Ammon's horn (tissue), 1 donor: ENCODE data around the gene ANKRD40.

Experiments
- DNase-seq: peaks from one replicate; pipeline ENCODE4 v3.0.0-alpha.2; 2016; ENCODE audit warnings: low spot score

ANKRD40 gene

DNA sequence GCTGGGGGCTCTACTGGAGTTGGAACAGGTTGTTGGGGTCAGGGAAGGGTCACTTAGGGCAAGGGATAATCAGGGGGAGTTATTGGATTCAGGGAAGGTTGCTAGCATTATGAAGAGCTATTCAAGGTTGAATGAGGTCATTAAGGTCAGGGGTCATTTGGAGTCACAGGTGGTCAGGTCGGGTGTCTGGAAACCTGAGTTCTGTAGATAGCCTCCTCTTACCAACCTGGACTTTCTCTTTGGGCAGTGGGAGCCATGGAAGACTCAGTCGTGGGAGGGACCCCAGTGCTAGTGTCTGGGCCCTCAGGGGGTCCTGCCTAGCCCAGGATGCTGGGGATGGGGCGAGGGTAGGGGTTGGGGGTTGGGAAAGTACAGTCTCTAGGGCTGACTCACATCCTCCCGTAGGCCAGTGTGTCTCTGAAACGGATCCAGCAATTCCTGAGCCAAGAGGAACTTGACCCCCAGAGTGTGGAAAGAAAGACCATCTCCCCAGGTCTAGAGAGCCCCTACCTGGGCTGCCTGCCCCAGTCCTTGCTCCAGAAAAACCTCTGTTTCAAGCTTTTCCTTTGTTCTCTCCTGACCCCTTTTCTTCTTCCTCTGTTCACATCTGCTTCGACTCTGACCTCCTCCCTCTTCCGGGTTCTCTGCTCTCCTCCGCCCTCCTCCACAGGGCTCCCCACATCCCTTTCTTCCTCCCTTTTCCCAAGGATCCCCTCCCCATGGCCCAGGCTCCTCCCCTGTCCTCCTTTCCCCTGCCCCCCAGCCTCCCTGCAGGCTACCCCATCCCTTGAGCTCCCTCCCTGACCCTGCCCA lies 39.5 kb downstream of the ANKRD40 start:
- DNase-seq: no peak

DNA sequence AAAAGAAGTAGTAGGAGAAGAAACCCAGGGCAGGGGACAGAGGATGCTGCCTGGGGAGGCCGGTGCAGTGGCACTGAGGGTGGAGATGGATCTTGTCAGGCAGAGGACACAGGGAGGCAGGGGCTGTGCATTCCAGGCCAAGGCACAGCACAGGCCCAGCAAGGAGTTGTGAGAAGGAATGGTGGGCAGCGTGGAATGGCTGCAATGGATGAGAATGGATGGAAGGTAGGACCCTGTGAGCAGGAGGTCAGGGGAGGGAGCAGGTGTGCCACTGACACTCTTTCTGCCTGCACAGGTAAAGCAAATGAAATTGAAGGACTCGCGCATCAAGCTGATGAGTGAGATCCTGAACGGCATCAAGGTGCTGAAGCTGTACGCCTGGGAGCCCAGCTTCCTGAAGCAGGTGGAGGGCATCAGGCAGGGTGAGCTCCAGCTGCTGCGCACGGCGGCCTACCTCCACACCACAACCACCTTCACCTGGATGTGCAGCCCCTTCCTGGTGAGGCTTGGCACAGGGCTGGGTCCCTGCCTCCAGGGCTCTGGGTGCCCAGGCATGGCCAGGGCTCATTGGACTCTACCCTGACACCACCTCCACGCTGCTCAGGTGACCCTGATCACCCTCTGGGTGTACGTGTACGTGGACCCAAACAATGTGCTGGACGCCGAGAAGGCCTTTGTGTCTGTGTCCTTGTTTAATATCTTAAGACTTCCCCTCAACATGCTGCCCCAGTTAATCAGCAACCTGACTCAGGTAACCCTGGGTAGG lies 40.3 kb downstream of the ANKRD40 start:
- DNase-seq: no peak

DNA sequence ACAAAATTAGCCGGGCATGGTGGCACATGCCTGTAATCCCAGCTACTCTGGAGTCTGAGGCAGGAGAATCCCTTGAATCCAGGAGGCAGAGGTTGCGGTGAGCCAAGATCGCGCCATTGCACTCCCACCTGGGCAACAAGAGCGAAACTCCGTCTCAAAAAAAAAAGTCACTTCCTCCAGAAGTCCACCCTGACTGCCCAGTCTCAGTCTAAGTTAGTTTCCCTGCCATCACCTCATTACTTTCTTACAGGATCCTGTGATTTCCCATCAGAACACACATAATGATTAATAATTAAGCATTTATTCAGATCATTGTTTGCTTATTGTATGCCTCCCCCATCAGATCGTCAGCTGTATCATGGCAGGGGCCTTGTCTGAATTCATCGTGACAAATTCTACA lies 41.4 kb downstream of the ANKRD40 start:
- no peak for DNase-seq

DNA sequence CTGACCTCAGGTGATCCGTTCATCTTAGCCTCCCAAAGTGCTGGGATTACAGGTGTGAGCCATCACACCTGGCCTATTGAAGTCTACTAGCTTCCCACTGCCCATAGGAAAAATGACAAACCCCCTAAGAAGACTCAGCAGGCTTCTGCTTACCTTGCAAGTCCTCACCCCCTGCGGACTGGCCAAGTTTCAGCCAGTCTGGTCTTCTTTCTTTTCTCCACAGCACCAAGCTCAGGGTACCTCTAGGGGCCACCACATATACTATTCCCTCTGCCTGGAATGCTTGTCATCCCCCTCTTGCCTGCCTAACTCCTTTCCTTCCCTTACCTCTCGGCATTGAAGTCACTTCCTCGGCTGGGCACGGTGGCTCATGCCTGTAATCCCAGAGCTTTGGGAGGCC lies 41.9 kb downstream of the ANKRD40 start:
- DNase-seq: no peak

DNA sequence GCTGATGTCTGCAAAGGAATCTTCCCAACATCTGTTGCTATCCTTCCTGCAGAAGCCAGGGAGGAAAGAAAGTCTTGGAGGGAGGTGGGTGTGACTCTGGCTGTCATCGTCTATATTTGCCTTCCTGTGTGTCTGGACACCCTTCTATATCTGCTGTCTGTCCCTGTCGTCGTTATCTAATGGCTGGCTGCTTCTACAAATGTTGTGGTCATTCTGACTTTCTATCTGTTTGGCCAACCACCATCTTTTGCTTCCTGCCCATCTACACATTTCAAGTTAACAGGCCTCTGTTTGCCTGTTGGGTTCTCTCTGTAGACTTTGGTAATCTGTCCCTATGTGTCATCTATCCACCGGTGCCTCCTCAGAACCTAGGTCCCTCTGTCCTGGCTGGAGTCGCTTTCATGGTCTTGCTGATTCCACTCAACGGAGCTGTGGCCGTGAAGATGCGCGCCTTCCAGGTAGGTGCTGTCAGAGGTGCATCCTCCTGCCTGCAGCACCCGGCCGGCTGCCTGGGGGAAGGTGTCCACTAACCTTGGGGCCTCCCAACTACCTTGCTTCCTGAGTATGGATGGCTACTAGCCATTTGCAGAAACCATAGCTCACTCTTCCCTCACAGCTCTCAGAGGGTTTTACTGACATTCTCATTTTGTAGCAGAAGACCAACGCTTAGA lies 42.8 kb downstream of the ANKRD40 start:
- DNase-seq: no peak

DNA sequence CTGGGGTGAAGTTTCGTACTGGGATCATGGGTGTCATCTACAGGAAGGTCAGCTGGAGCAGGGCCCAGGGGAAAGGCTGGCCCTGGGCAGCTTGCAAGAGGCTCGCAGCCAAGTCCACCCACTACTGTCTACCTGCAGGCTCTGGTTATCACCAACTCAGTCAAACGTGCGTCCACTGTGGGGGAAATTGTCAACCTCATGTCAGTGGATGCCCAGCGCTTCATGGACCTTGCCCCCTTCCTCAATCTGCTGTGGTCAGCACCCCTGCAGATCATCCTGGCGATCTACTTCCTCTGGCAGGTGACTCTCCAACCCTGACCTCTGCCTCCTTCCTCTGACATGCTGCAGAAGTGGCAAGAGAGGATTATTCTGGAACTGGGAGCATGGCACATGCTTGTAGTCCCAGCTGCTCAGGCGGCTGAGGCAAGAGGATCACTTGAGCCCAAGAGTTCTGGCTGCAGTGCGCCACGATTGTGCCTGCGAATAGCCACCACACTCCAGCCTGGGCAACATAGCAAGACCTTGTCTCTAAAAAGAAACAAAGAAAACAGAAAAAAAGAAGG lies 43.8 kb downstream of the ANKRD40 start:
- no peak for DNase-seq

DNA sequence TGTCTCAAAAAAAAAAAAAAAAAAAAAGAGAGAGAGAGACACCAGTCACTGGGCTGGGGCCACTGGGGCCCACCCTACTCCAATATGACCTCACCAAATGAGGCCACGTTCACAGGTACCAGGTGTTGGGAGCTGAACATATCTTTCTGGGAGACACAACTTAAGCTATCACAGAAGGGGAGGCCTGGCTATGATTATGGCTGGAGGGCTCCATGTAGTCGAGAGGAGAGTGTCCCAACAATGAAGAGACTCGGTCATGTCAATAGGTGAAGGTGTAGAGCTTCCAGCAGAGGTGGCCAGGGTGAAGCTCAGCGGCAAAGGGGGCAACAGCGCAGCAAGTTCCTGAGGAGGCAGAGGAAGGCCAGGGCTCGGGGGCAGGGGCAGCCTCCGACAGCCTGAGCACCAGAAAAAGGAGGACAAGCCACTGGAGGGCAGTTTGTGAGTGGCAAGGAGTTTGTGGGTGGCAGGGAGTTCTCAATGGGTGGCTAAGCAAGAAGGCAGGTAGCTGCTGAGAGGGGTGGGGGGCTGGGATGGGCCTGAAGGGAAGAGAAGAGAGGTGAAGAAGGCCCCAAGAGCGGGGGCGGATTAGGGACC lies 45.0 kb downstream of the ANKRD40 start:
- no peak for DNase-seq

DNA sequence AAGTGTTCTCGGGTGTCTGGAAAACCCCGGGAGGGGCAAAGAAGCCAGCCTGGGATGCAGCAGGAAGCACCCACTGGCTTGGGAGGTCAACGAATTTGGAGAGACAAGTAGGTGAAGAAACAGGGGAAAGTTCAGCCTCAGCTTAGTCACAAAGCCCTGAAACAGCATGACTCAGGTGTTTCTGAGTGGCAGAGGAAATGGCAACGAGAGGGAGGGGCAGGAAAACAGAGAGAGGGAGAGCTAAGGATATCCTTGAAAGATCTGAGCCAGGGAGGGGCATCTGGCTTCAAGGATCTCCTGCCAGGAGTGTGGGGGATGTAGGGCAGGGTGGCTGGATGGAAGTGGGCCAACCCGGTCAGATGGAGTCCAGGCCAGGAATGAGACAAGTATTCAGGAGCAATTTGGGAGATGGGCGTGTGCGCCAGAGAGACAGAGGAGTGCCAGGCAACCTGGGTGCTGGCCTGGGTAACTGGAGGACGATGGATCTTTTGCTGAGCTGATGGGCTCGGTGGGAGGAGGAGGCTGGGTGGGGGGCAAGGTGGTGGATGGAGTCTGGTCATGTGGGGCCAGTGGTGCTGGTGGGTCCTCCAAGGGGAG lies 45.8 kb downstream of the ANKRD40 start:
- no peak for DNase-seq

DNA sequence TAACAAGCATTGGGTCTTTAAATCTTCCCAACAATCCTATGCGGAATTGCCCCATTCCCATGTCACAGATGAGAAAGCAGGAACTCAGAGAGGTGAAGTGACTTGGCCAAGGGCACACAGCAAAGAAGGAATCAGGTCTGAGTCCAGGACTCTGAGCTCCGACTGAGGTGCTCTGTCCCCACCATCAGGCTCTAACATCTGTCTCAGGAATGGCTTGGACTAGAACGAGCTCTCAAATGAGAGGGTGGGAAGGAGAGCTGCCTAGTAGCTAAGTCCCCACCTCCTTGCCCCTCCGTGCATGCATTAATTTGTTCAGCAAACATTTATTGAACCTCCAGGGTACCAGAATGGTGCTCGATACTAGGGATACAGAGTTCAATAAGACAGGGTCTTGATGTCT lies 46.4 kb downstream of the ANKRD40 start:
- DNase-seq: no peak

DNA sequence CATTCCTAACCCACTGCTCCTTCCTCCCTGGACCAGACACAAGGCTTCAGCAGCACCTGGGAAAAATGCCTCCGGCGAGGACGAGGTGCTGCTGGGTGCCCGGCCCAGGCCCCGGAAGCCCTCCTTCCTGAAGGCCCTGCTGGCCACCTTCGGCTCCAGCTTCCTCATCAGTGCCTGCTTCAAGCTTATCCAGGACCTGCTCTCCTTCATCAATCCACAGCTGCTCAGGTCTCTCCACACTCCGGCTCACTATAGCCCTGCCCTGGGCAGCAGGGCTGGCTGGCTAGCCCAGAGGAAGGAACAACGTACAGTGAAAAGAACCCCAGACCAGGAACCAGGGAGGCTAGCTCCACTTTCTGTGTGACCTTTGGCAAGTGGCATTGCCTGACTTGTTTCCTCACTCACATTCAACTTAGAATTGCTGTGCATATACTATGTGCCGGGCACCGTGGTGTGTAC lies 46.8 kb downstream of the ANKRD40 start:
- no peak for DNase-seq

DNA sequence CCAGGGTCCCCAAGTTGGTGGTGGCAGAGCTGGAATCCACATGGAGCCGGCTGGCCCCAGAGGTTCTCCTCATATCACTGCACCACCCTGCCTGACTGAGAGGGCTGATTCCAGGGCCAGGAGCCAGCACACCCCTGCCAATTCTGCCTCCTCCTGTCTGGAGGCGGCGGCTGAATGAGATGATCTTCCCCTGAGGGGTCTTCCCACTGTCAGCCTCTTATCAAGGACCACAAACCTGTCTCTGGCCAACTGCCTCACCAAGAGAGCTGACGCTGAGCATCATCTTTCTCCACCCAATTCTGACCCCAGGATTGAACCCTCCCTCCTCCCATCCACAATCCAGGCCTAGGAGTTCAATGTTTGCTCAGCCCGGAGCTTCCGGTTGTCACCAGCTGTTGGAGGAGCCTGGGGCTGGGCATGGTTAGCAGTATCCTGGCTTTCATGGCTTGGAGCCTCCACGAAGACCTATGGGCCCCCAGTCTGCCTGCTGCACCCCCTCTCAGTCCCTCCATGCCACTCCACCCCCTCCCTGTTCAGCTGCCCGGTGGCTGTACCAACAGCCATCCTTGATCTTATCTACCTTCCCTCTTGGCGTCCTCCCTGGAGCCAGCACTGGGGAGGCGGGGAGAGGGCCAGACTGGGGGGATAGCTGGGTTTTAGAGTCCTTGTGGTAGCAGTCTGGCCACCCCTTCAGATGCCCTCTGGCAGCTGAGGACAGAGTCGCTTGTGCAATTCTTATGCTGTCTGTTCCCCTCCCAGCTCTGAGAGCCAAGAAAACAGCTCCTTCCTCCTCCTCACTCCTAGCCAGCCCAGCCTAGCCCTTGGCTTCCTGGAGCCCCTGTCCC lies 47.5 kb downstream of the ANKRD40 start:
- peak; percentile 15 for DNase-seq

DNA sequence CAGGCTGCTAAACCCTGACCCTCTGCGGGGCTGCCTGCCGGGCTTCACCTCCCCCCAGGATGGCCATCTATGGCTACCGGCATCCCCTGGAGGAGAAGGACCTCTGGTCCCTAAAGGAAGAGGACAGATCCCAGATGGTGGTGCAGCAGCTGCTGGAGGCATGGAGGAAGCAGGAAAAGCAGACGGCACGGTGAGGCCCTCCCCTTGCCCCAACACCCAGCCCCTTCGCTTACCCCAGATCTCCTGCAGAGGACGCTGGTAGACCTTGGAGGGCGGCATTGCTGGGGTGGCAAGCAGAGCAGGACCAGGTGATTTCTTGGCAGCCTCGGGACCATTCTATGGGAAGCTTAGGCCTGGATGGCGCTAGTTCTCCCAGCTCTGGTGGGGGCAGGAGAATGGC lies 48.5 kb downstream of the ANKRD40 start:
- DNase-seq: no peak

DNA sequence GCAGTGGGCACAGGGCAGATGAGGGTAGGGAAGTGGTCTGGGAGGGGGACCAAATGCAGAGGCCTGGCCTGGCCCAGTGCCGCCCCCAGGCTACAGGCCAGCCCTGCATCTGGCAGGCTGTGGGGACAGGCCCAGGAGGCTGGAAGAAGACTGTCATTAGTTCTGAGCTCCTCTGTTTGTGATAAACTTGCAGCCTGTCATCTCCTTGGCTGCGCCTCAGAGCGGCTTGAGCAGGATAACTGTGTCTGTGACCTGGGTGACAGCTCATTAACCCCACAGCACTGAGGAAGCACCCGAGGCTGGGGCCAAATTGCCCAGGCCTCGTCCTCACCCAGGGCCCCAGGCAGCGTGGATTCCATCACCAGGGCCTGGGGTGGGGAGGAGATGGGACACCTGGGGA lies 49.1 kb downstream of the ANKRD40 start:
- DNase-seq: no peak

DNA sequence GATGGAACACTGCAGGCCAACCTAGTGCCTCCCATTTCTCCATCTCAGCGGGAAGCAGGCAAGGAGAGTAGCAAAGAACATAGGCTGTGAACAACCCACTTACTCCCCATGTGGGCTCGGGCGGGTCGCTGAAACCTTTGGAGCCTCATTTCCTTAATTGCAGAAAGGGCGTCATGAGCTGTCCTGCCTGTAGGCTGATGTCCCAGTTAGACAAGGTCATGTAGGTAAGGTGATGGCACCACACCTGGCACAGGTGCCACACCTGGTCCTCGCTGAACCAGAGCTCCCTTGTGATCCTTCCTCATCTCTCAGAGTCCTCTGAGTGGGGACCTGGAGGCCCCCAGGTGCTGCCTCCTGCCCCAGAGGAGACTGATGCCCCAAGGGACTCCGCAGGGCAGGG lies 50.1 kb downstream of the ANKRD40 start:
- no peak for DNase-seq

DNA sequence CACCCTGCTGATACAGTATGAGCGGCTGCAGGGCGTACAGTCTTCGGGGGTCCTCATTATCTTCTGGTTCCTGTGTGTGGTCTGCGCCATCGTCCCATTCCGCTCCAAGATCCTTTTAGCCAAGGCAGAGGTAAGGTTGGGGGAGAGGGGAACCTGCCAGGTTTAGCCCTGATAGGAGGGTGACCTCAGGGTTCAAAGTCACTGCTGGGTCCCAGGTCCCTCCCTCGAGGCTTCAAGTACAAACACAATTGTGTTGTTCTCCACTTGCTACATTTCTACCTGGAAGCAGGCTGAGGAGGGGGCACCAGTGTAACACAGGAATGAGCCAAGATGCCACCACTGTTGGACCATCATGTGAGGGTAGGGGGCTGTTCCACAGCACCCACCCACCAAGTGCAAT lies 50.7 kb downstream of the ANKRD40 start:
- DNase-seq: no peak

DNA sequence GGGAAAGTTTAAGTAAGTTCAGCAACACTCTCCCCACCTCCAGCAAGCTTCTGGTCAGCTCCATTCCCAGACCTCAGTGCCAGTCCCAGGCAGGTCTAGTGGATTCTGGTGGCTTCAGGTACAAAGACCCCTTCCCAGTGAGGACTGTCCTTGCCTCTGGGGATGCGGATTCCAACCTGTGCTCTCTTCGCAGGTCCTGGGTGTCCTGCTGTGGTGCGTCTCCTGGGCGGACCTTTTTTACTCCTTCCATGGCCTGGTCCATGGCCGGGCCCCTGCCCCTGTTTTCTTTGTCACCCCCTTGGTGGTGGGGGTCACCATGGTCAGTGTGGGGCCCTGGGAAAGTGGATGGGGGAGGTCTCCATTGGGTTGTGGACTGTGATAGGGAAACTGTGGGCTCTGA lies 51.2 kb downstream of the ANKRD40 start:
- DNase-seq: no peak

DNA sequence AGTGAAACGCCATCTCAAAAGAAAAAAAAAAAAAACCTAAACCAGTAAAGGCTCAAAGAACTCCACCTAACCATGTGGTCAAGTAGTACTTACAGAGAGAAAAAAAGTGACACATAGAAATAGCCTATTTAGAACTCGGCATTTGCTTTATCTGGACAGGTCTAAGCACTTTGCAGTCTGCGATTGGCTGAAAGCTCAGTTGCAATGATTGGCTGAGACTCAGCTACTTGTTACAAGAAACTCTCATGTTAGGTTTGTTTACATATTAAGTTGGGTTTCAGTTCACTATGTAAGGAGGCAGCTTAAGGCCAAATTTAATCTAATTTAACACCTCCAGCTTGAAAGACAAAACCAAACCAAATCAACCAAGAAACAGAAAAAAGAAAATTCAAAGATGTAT lies 54.0 kb downstream of the ANKRD40 start:
- no peak for DNase-seq

DNA sequence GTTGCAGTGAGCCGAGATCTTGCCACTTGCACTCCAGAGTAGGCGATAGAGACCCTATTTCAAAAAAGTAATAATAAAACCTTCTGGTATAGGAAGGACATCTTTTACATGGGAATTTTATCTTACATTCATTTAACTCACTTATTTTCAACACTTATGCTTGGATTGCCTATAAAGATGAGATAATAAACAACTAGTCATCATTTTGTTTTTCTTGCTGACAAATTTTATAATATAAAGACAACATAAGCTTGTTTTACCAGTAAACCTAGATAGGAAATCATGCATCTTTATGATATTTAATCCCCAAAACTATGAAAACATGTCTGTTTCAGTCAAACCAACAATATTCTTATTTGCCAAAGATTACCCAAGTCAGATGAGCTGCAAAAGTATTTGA lies 56.1 kb downstream of the ANKRD40 start:
- no peak for DNase-seq

DNA sequence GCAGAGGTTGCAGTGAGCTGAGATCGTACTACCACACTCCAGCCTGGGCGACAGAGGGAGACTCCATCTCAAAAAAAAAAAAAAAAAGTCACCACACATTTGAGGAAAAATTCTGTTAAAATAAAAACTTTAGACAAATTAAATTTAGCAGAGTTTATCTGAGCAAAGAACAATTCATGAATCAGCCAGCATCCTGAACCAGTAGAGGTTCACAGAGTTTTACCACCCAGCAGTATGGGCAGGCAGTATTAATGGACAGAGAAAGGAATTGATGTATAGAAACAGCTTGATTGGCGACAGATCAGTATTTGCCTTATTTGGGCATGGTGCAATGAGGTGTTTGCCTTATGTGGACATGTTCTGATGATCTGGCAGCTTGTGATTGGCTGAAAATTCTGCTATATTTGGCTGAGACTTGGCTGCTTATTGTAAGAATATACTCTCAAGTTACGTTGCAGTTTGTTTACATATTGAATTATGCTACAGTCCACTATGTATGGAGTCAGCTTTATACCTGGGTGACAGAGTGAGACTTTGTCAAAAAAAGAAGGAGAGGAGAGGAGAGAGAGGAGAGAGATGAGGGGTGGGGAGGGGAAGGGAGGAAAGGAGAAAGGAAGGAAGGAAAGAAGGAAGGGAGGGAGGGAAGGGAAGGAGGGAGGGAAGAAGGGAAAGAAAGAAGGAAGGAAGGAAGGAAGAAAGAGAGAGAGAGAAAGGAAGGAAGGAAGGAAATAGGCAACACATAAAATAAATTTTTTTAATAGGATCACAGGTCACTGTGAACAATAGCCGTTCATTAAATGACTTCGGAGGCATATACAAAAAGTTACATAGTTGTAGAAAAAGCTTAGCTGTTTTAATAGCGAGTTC lies 58.4 kb downstream of the ANKRD40 start:
- no peak for DNase-seq

DNA sequence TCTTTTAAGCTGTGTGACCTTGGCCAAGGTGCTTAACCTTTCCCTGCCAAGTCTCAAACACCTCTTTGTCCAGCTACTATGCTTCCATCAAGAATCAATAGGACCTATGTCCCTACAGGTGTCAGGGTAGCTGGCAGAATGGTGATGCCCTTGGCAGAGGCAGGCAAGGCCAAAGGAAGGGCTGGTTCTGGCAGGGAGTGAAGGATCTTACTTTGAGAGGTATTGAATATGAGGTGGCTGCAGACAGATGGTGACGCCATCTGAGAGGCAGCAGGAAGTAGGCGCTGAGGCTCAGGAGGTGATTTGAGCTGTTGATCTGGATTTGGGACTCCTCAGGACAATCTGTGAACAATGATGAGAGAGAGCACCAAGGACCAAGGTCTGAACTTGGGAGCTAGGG lies 60.5 kb downstream of the ANKRD40 start:
- DNase-seq: no peak
